Esophagus squamous epithelium (tissue), 4 donors: ENCODE measurements around the gene INPP5D.

ENCODE experiments used
- POLR2A ChIP-seq, 4 donors: fragments of 450-650 bp; IDR thresholded peaks; one replicate each; pipeline ENCODE4 v1.6.1; 2017; ENCODE audit warnings: antibody characterized with exemption in 4 of 4, mild to moderate bottlenecking in 4 of 4, moderate library complexity in 3 of 4
- TF ChIP-seq, protein P1 (sequence below), 6 experiments: fragments of 450-650 bp in 4 of 6; fragments of 200-600 bp in 2 of 6; sonication (generic) in 2 of 6; IDR thresholded peaks; one replicate each; pipeline ENCODE4 v1.5.1; 2016 to 2019; ENCODE audit warnings: antibody characterized with exemption in 6 of 6, mild to moderate bottlenecking in 4 of 6, moderate library complexity in 4 of 6

GRCh38 chr2:233021771-233022170 is 38.4 kb upstream of the INPP5D start:
- TF ChIP-seq, protein P1, sequence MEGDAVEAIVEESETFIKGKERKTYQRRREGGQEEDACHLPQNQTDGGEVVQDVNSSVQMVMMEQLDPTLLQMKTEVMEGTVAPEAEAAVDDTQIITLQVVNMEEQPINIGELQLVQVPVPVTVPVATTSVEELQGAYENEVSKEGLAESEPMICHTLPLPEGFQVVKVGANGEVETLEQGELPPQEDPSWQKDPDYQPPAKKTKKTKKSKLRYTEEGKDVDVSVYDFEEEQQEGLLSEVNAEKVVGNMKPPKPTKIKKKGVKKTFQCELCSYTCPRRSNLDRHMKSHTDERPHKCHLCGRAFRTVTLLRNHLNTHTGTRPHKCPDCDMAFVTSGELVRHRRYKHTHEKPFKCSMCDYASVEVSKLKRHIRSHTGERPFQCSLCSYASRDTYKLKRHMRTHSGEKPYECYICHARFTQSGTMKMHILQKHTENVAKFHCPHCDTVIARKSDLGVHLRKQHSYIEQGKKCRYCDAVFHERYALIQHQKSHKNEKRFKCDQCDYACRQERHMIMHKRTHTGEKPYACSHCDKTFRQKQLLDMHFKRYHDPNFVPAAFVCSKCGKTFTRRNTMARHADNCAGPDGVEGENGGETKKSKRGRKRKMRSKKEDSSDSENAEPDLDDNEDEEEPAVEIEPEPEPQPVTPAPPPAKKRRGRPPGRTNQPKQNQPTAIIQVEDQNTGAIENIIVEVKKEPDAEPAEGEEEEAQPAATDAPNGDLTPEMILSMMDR (IDR thresholded peaks at IDR 0.05) = no peak
- no peak for TF ChIP-seq POLR2A (IDR thresholded peaks at IDR 0.05)
